GM21526 (cell line): ENCODE measurements around the gene GPC3.

Experiments
- ATAC-seq: cut with Tn5 transposase; IDR thresholded peaks from one replicate; pipeline ENCODE4 v1.9.1; 2021; ENCODE audit warnings: moderate library complexity; ENCODE audit not compliant: unreplicated experiment, low FRiP score

Gene GPC3

GRCh38 chrX:133586443-133586842 is 399.0 kb downstream of the GPC3 start:
- ATAC-seq: no peak

GRCh38 chrX:133583825-133584224 is 401.6 kb downstream of the GPC3 start:
- ATAC-seq: no peak

- no peak for ATAC-seq
These were observed 404.8 kb downstream of the GPC3 start for GRCh38 chrX:133580625-133581024.

GRCh38 chrX:133579631-133580030 is 405.8 kb downstream of the GPC3 start:
- no peak for ATAC-seq

- no peak for ATAC-seq
These were observed 408.5 kb downstream of the GPC3 start for GRCh38 chrX:133576876-133577275.

- ATAC-seq: no peak
These were observed 409.8 kb downstream of the GPC3 start for GRCh38 chrX:133575501-133576136.

- ATAC-seq: no peak
These were observed 410.7 kb downstream of the GPC3 start for GRCh38 chrX:133574716-133575115.

GRCh38 chrX:133570549-133570948 is 414.8 kb downstream of the GPC3 start:
- ATAC-seq: no peak

GRCh38 chrX:133569217-133569616 is 416.2 kb downstream of the GPC3 start:
- ATAC-seq: no peak

GRCh38 chrX:133568109-133568508 is 417.3 kb downstream of the GPC3 start:
- no peak for ATAC-seq

- no peak for ATAC-seq
These were observed 418.5 kb downstream of the GPC3 start for GRCh38 chrX:133566876-133567275.

GRCh38 chrX:133563705-133564104 is 421.7 kb downstream of the GPC3 start:
- no peak for ATAC-seq

GRCh38 chrX:133561251-133561650 is 424.1 kb downstream of the GPC3 start:
- no peak for ATAC-seq

GRCh38 chrX:133559909-133560308 is 425.5 kb downstream of the GPC3 start:
- ATAC-seq: no peak

- ATAC-seq: no peak
These were observed 429.5 kb downstream of the GPC3 start for GRCh38 chrX:133555782-133556458.

- no peak for ATAC-seq
These were observed 434.5 kb downstream of the GPC3 start for GRCh38 chrX:133550665-133551485.

GRCh38 chrX:133549295-133549933 is 436.0 kb downstream of the GPC3 start:
- ATAC-seq: no peak

GRCh38 chrX:133546441-133546840 is 439.0 kb downstream of the GPC3 start:
- ATAC-seq: no peak

GRCh38 chrX:133544778-133545177 is 440.6 kb downstream of the GPC3 start:
- no peak for ATAC-seq

GRCh38 chrX:133544115-133544514 is 441.3 kb downstream of the GPC3 start:
- ATAC-seq: no peak

GRCh38 chrX:133543654-133544053 is 441.7 kb downstream of the GPC3 start:
- ATAC-seq: no peak
